ENCODE data around the gene STK17A. TPM values are rescaled to one million over a fixed set of nuclear protein-coding genes. Genes with fewer than 3 reads are reported as not detected.

Gene STK17A
- total RNA-seq, 1 experiment from 2014 or later = 21.3 TPM

- in situ Hi-C loops (cut with HindIII; ENCODE audit: low pct_unique_long_range_greater_than_20kb, low sequenced_read_pairs) (no loop called here), intact Hi-C loops (cut with micrococcal nuclease; ENCODE audit: unreplicated experiment) (no loop called here)
- ATAC-seq (no peak), DNase-seq (ENCODE audit: low read depth, low spot score) (no peak)
- Histone ChIP-seq H3K36me3 (ENCODE audit: control insufficient read depth, insufficient read depth, low read length) (no peaks in the 10 kb centered on the region; the same call in 1 of the 2 replicates), H3K27ac (ENCODE audit: low read length) (peak overlapping the region; percentile 62), H3K4me3 (ENCODE audit: low read depth in 2 of 2, low read length in 2 of 2) (peak overlapping the region in 1 of 2 experiments; percentile 12; a peak in 1 of 4 replicates), H3K27me3 (ENCODE audit: control insufficient read depth, insufficient read depth, low read length) (no peaks in the 10 kb centered on the region), H3K4me1 (ENCODE audit: control insufficient read depth, insufficient read depth, low read length) (peaks cover 55% of the 10 kb centered on the region), H3K9me3 (ENCODE audit: control insufficient read depth, insufficient read depth, low read depth, low read length) (no peaks in the 10 kb centered on the region)
- no TSS peak for BruUV-seq (replicated peaks)
- CTCF ChIA-PET = interaction anchor here (0.6 kb wide), 1 partner anchor 66 kb away, joined by 5 read pairs; no protein-coding TSS in a partner anchor
- POLR2A ChIA-PET = no interaction called here
- TF ChIP-seq CTCF (IDR thresholded peaks at IDR 0.05) = no peak
- TF ChIP-seq TCF7L2 (IDR thresholded peaks at IDR 0.05; ENCODE audit: low read depth, low read length) = no peak
- no peak for TF ChIP-seq POLR2AphosphoS5 (IDR thresholded peaks at IDR 0.05; ENCODE audit: low read depth, low read length)
- TF ChIP-seq SIN3A (IDR thresholded peaks at IDR 0.05; ENCODE audit: borderline replicate concordance, insufficient read depth, low read depth, low read length) = no peak
- TF ChIP-seq REST (IDR thresholded peaks at IDR 0.05; ENCODE audit: insufficient read depth in 1 of 2, low read depth in 2 of 2, low read length in 1 of 2) = no peak
Measured at GRCh38 chr7:43650457-43651052, 67.6 kb downstream of the STK17A start.

DNA sequence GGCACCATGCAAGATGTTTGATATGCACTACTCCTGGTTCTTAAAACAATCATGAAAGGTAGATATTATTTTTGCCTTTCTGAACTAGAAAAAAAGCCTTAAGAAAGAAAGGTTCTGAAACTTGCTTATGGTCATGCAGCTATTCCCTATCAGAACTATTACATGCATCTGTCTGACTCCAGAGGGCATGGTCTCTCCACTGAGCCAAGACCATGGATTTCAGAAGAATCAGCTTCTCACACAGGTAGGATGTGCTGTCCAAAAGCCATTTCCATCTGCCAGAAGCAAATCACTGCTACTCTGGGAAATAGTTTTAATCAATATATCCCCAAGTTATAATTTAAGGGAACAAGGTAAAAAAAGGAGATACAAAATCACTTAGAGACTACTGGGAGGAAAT, 69.5 kb downstream of the STK17A start:
- ChIA-PET CTCF (interaction anchor here (0.5 kb wide), 1 partner anchor 48 kb away, joined by 3 read pairs; no protein-coding TSS in a partner anchor), POLR2A (no interaction called here)
- no TSS peak for BruUV-seq (replicated peaks)
- Histone ChIP-seq H3K9me3 (ENCODE audit: control insufficient read depth, insufficient read depth, low read depth, low read length) (no peaks in the 10 kb centered on the region), H3K36me3 (ENCODE audit: control insufficient read depth, insufficient read depth, low read length) (no peaks in the 10 kb centered on the region; the same call in 1 of the 2 replicates), H3K27ac (ENCODE audit: low read length) (no peak overlapping the region), H3K4me1 (ENCODE audit: control insufficient read depth, insufficient read depth, low read length) (peaks cover 48% of the 10 kb centered on the region), H3K4me3 (ENCODE audit: low read depth in 2 of 2, low read length in 2 of 2) (no peak overlapping the region), H3K27me3 (ENCODE audit: control insufficient read depth, insufficient read depth, low read length) (no peaks in the 10 kb centered on the region)
- in situ Hi-C loops (cut with HindIII; ENCODE audit: low pct_unique_long_range_greater_than_20kb, low sequenced_read_pairs) = no loop called here
- no peak for DNase-seq (ENCODE audit: low read depth, low spot score)
- no peak for TF ChIP-seq CTCF (IDR thresholded peaks at IDR 0.05)
- TF ChIP-seq SIN3A (IDR thresholded peaks at IDR 0.05; ENCODE audit: borderline replicate concordance, insufficient read depth, low read depth, low read length) = no peak
- TF ChIP-seq POLR2AphosphoS5 (IDR thresholded peaks at IDR 0.05; ENCODE audit: low read depth, low read length) = no peak
- no peak for TF ChIP-seq TCF7L2 (IDR thresholded peaks at IDR 0.05; ENCODE audit: low read depth, low read length)
- no peak for TF ChIP-seq REST (IDR thresholded peaks at IDR 0.05; ENCODE audit: insufficient read depth in 1 of 2, low read depth in 2 of 2, low read length in 1 of 2)
- intact Hi-C loops (cut with micrococcal nuclease; ENCODE audit: unreplicated experiment) = no loop called here
- no peak for ATAC-seq
